Psoas muscle (tissue), 8 donors: ENCODE measurements around the gene CLCN1. TPM values are rescaled to one million over a fixed set of nuclear protein-coding genes. Genes with fewer than 3 reads are reported as not detected.
A peak's percentile ranks its signal among the peaks of the same experiment; 100 is the strongest.

Source experiments
- ATAC-seq, 4 donors: fragments of 200-7000 bp; cut with Tn5 transposase; one replicate each; pipeline ENCODE4 v1.9.1; 2020; ENCODE audit warnings: moderate library complexity in 3 of 4, mild to moderate bottlenecking in 2 of 4
- DNase-seq, 2 donors: peaks; one replicate each; pipeline ENCODE4 v3.0.0-alpha.2; 2020
- H3K27ac ChIP-seq: fragments of 200-600 bp; one replicate; pipeline ENCODE4 v1.8.0; 2022
- H3K27me3 ChIP-seq, 3 donors: fragments of 200-600 bp in 1 of 3; one replicate each; pipeline versions ENCODE4 v1.6.1 to v1.8.0; 2013 to 2022; ENCODE audit warnings: low read length in 2 of 3, mild to moderate bottlenecking in 2 of 3, moderate library complexity in 1 of 3; ENCODE audit not compliant: insufficient read depth in 3 of 3
- H3K36me3 ChIP-seq, 2 donors: fragments of 200-600 bp in 1 of 2; one replicate each; pipeline versions ENCODE4 v1.6.1 to v1.8.0; 2013 to 2022; ENCODE audit warnings: low read depth in 1 of 2, mild to moderate bottlenecking in 1 of 2, moderate library complexity in 1 of 2; ENCODE audit not compliant: insufficient read depth in 1 of 2
- H3K4me1 ChIP-seq: fragments of 200-600 bp; one replicate; pipeline ENCODE4 v1.8.0; 2022
- H3K4me3 ChIP-seq: fragments of 200-600 bp; one replicate; pipeline ENCODE4 v1.8.0; 2022; ENCODE audit warnings: mild to moderate bottlenecking
- H3K9me3 ChIP-seq: fragments of 200-600 bp; one replicate; pipeline ENCODE4 v1.8.0; 2022
- WGBS, 3 donors: extraction: QIAGEN DNeasy Blood & Tissue Kit; methylation state at CpG; one replicate each; pipeline versions ENCODE4 v1.1.6 to v1.1.7; 2013; 5-methylcytosine and 5-hydroxymethylcytosine counted together
- intact Hi-C, 2 donors: fragments of 100-400 bp; cut with DNase I; formaldehyde crosslinking; loops; one replicate each; pipeline versions ENCODE4 v1.11.0 to v1.14.2; 2022
- polyA plus RNA-seq, 3 donors: library from polyadenylated mRNA; stranded (reverse); fragments of 200-250 nt; gene quantifications; one replicate each; pipeline ENCODE4 v1.2.3, GENCODE V29; 2013
- total RNA-seq, 4 donors: library from RNA; stranded (reverse); fragmentation: NEBNext Ultra II Directional in 2 of 4; extraction: Animal tissue kit (Norgen Biotek cat#: 25700) in 2 of 4; gene quantifications; one replicate each; pipeline versions ENCODE4 v1.2.1 to v1.2.4, GENCODE V29; 2021 to 2023
- TF ChIP-seq, protein P1 (sequence below): fragments of 200-600 bp; IDR thresholded peaks from one replicate; pipeline ENCODE4 v1.8.0; 2022; ENCODE audit warnings: antibody characterized with exemption
- donor health status: healthy with polysubstance abuse.
- donor health status: DM: no; HTN: no; CAD: no; lungs with moderate emphysema.
- donor health status: Bipolar disorder and iron deficiency.
- donor health status: healthy.
- donor health status: DM: yes; HTN: yes; CAD: no.
- donor health status: DM: no; HTN: no; CAD: no.
- donor health status: DM: no; HTN: no; CAD: no.
- donor health status: DM: yes; HTN: yes; CAD: no.

Gene CLCN1
- total and polyA plus RNA-seq, 7 donors: 0.73 to 10.9 (median 3.6) TPM

DNA sequence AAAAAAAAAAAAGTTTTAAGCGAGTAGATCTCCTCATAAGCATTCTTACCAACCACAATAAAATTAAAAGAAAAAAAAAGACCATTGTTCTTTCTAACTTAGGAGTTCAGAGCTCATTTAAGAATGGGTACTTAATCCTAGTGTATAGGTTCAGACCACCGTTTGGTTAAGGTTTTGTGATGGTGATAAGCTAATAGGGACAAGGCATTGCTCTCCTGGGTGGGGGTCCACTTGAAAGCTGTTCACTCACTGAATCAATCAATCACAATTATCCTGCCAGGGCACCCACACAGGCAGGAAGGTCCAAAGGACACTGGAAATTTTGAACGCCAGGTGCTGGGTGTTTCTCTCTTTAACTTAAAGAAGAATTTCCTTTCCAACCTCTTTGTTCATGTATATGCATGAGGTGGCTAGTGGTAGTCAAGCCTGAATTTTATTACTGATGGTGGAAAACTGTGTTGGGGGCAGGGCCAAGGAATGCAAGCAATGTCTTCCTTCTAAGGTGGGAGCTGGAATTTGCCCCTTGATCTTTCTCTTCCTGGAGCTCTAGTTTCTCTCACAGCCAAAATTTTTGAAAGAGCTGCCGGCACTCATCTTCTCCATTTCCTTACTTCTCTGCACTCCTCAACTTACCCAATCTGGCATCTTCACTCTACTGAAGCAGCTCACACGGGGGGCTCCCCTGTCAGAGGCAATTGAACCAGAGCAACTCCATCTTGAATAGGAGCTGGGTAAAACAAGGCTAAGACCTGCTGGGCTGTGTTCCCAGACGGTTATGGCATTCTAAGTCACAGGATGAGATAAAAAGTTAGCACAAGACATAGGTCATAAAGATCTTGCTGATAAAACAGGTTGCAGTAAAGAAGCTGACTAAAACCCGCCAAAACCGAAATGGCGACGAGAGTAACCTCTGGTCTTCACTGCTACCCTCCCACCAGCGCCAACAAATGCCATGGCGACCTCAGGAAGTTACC, 54.1 kb downstream of the CLCN1 start:
- DNase-seq: no peak
- Histone ChIP-seq H3K36me3 (no peaks in the 10 kb centered on the region), H3K27ac (no peak overlapping the region), H3K9me3 (no peaks in the 10 kb centered on the region), H3K27me3 (peaks cover 0 to 5% (median 0%) of the 10 kb centered on the region in 3 donors), H3K4me1 (no peaks in the 10 kb centered on the region), H3K4me3 (no peak overlapping the region)
- ATAC-seq: no peak
- WGBS, 3 donors: 84 to 87% (median 86%) methylated on average over 12 of the region's 12 CpGs
- TF ChIP-seq, protein P1, sequence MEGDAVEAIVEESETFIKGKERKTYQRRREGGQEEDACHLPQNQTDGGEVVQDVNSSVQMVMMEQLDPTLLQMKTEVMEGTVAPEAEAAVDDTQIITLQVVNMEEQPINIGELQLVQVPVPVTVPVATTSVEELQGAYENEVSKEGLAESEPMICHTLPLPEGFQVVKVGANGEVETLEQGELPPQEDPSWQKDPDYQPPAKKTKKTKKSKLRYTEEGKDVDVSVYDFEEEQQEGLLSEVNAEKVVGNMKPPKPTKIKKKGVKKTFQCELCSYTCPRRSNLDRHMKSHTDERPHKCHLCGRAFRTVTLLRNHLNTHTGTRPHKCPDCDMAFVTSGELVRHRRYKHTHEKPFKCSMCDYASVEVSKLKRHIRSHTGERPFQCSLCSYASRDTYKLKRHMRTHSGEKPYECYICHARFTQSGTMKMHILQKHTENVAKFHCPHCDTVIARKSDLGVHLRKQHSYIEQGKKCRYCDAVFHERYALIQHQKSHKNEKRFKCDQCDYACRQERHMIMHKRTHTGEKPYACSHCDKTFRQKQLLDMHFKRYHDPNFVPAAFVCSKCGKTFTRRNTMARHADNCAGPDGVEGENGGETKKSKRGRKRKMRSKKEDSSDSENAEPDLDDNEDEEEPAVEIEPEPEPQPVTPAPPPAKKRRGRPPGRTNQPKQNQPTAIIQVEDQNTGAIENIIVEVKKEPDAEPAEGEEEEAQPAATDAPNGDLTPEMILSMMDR: no peak
- intact Hi-C loops: no loop called here

DNA sequence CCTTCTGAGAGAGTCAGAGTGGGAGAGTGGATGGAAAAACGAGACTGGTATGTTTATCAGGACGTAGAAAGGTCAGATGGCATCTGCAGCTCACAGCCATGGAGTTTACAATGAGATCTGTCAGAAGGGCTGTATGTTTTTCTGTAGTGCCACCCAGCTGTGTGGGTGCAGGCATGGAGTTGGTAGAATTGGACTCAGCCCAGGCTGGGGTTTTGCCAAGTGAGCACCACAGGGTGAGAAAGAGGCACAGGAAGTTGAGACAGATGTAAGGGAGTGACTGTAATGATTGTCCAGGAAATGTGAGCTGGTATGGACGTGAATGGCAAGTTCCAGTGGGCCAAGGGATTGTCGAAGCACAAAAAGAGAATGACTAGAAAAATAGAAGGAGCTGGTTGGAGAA, 56.2 kb downstream of the CLCN1 start:
- no peak overlapping the region for H3K4me3 ChIP-seq
- H3K9me3 ChIP-seq: no peaks in the 10 kb centered on the region
- TF ChIP-seq, protein P1: no peak
- intact Hi-C loops: no loop called here
- ATAC-seq: peak; percentile 40 to 66 (median 57)
- peak; percentile 63 to 77 for DNase-seq
- H3K27ac ChIP-seq: no peak overlapping the region
- H3K4me1 ChIP-seq: no peaks in the 10 kb centered on the region
- no peaks in the 10 kb centered on the region for H3K27me3 ChIP-seq
- 39 to 53% (median 42%) methylated on average over 4 of the region's 4 CpGs for WGBS, 3 donors
- no peaks in the 10 kb centered on the region for H3K36me3 ChIP-seq

DNA sequence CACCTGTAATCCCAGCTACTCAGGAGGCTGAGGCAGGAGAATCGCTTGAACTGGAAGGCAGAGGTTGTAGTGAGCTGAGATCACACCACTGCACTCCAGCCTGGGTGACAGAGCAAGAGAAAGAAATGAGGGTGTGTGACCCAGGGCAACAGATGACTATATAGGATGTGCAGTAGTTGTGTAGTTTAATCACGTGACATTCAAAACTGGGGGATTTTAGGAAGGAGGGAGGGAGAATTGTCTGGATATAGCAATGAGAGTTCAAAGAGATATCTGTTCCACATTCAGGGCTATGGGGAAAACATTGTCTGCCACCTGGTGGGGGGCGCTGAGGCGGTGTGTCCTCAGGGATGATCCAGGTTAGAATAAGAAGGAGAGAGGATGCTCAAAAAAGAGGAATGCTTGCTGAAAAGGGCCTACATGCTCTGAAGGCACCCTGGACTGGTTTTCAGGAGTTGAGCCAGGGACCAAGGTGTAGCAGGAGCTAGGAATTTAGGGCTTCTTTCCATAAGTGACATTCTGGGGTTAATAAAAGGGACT, 57.4 kb downstream of the CLCN1 start:
- Histone ChIP-seq H3K27ac (no peak overlapping the region), H3K27me3 (no peaks in the 10 kb centered on the region), H3K4me3 (no peak overlapping the region), H3K4me1 (no peaks in the 10 kb centered on the region), H3K36me3 (no peaks in the 10 kb centered on the region), H3K9me3 (no peaks in the 10 kb centered on the region)
- DNase-seq (no peak), ATAC-seq (peak in 1 of 4 donors; percentile 27)
- whole genome bisulfite sequencing, 3 donors: 91 to 97% (median 94%) methylated on average over 4 of the region's 4 CpGs
- TF ChIP-seq, protein P1: no peak
- intact Hi-C loops: no loop called here

DNA sequence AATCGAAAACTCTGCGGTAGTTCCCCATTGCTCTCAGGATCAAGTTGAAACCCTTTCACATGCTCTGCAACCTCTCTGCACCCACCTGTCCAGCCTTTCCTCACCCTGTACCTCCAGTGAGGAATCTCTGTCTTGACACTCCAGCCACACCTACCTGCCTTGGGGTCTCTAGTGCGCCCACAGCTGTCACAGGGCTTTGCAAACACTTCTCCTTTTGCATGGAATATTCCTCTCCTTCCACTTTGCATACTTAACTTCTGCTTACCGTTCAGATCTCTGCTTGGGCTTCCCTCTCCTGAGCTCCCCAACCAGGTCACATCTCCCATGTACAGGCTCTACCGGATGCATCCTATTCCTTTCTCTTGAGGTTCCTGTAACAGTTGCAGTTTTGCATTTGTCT, 58.6 kb downstream of the CLCN1 start:
- ATAC-seq: no peak
- Histone ChIP-seq H3K4me3 (no peak overlapping the region), H3K36me3 (no peaks in the 10 kb centered on the region), H3K9me3 (no peaks in the 10 kb centered on the region), H3K27me3 (no peaks in the 10 kb centered on the region), H3K27ac (no peak overlapping the region), H3K4me1 (peaks cover 10% of the 10 kb centered on the region)
- TF ChIP-seq, protein P1: no peak
- DNase-seq: no peak
- WGBS, 3 donors: 83 to 93% (median 84%) methylated on average over 5 of the region's 5 CpGs
- intact Hi-C loops: no loop called here
